HG02571 (cell line): ENCODE data around the gene NAA40.
"Not testable (repeated sequence)": the region's sequence is repeated elsewhere in the genome, so short reads cannot be mapped to it uniquely, and the experiment has no call there.

ENCODE experiments used
- ATAC-seq: cut with Tn5 transposase; IDR thresholded peaks from one replicate; pipeline ENCODE4 v1.9.1; 2021; ENCODE audit warnings: mild to moderate bottlenecking, moderate library complexity; ENCODE audit not compliant: unreplicated experiment

The NAA40 gene

DNA sequence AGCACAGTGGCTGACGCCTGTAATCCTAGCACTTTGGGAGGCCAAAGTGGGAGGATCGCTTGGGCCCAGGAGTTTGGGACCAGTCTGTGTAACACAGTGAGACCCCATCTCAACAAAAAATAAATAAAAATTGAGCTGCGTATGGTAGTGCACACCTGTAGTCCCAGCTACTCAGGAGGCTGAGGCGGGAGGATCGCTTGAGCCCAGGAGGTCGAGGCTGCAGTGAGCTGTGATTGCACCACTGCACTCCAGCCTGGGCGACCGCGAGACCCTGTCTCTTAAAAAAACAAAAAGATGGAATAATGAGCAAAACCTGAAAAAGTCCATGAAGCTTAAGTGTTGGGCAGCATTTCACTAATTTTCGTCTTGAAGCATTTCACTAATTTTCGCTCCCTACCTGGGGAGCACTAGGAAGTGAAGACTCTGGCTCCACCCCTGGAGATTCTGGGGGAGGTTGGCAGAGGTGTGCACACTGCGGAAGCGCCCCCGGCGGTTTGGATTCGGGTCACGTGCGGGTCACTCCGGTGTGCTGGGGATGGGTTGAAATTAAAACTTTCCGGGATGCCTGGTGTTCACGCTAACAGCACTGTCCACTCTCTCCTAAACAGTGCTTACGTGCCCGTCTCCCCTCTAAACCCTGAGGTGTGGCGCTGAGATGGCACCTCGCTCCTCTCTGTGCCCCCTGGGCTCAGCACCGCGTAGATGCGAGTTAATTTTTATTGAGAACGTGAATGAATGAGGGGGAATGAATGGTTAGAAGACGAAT, 906 bp upstream of the NAA40 start:
- no peak for ATAC-seq

GRCh38 chr11:63939397-63939891, 642 bp downstream of the NAA40 start:
- no peak for ATAC-seq

DNA sequence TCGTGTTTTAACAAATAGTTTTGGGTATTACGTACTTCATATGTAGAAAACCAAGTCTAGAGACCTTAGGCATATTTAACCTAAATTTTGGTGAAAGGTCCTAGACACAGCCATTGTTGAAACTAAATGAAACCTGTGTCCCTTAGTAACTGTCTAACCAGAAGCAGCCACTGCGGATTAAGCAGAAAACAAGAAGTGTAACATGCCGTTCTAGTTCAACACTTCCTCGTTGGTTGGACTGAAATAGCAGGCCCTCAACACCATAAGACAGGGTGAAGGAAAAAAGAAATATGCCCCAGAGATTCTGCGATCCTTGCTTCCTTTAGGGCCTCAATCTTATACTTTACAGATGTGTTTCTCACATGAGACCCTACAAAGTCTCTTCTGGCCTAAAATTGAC, 2.0 kb downstream of the NAA40 start:
- no peak for ATAC-seq

DNA sequence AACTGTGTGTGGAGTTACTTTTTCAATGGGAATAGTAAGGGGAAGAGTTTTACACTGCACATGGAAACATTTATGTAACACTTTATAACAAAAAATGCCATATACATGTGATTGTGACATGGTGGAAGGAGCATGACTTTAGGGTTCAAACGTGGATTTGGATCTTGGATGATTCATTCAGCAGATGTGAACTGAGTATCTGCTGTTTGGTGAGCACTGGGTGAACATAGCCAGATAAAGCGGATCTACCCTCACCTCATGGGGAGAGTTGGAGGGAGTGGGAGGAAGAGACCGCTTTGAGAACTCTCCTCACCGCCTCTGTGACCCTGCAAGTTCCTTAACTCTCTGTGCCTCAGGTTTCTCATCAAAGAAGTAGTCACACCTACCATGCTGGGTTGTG, 3.1 kb downstream of the NAA40 start:
- ATAC-seq = no peak

- no peak for ATAC-seq
Measured at GRCh38 chr11:63942803-63943202, 4.0 kb downstream of the NAA40 start.

- no peak for ATAC-seq
Measured at GRCh38 chr11:63944987-63945386, 6.2 kb downstream of the NAA40 start.

GRCh38 chr11:63945477-63946163, 6.8 kb downstream of the NAA40 start:
- no peak for ATAC-seq

DNA sequence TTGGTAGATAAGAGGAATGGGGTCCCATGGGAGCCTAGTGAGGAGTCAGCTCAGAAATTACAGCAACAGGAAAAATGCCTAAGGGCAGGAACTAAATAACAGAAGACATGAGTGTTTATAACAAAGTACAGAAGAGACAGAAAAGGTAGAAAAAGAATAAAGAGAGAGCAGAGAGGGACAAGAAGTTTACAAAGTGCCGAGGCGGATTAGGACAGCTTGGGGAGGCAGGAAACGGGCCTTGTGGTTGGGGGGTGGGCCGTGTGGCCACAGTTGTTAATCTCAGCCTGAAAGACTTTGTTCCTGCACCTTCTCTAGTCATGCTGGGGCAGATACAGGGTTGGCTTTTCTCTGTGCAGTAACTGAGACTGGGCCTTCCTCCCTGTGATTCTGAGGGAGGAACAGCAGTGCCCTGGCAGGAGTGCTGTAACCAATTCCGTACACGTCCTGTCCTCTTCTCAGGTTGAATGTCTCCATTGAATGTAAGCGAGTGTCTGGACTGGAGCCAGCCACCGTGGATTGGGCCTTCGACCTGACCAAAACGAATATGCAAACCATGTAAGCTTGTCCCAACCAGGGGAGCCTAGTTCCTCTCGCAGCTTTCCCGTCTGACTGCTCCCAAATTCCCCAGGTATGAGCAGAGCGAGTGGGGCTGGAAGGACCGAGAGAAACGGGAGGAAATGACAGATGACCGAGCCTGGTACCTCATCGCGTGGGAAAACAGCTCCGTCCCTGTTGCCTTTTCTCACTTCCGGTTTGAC, 13.2 kb downstream of the NAA40 start:
- no peak for ATAC-seq

DNA sequence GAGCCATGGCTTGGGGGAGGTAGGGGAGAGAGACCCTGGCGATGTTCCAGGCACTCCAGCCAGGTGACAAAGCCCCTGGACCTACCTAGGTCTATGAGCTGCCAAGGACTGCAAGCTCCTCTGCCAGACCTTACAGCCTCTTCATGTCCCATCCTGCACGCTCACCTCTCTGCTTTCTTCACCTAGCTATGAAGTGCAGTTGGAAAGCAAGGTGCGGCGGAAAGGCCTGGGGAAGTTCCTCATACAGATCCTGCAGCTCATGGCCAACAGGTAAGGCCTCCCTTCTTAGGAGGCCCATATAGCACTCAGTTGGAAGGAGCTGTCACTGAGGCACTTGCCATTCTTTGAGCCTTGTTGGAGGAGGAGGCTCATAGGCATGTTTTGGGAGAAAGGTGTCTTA, 13.8 kb downstream of the NAA40 start:
- no peak for ATAC-seq

GRCh38 chr11:63958008-63958407, 19.2 kb downstream of the NAA40 start:
- no peak for ATAC-seq

DNA sequence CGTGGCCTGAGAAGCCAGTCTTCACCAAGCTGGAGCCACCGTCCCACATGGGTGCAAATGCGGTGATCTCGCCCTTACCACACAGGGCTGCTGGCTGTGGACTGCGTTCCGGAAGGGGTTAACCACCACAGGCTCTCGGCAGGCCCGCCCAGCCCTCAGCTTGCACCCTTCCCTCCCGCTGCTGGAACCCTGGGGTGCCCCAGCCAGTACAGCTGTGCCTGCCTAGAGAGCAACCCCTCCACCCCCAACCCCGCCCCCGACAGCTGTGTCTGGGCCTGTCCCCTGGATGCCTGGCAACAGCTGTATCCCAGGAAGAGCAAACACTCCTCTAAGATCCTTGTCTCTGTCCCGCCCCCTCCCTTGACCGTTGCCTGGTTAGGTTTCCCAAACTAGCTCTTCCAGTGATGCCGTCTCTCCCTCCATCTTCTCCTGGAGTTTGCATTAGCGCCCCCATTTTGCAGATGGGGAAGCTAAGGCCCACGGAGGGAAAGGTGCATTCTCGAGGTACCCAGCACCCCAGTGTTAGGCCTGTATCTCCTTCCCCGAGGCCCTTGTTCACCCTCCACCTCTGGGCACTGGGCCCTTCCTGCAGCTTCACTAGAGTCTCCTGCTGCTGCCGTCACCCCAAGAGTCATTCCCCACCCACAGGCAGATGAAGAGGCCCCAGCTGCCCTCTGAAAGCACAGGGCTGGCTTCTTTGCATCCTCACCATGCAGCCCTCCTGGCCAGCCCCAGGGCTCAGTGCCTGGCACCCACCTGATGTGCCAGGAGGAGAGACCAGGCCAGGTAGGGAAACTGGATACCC, 23.0 kb downstream of the NAA40 start:
- ATAC-seq = no peak

DNA sequence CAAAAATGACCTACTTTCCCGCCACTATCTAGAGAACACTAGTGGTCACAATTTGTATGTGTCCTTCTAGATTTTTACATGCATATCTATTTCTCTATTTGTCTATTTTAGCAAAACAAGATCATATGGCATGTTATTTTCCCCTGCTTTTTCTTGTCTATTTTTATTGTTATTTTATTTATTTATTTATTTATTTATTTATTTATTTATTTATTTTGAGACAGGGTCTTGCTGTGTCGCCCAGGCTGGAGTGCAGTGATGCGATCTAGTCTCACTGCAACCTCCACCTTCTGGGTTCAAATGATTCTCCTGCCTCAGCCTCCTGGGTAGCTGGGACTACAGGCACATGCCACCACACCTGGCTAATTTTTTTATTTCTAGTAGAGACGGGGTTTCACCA, 25.1 kb downstream of the NAA40 start:
- not testable (repeated sequence) for ATAC-seq

DNA sequence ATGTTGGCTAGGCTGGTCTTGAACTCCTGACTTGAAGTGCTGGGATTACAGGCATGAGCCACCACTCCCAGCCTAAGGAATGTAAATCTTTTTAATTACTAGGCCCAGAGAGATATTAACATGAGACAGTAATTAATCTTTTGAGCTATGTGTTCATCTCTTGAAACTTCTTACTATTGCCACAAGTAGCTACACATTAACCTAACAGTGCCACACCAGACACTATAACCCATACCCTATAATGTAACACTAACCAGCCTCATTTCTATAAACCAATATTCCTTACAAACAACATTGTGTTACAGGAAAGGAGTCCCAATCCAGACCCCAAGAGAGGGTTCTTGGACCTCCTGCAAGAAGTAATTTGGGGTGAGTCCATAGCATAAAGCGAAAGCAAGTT, 27.6 kb downstream of the NAA40 start:
- no peak for ATAC-seq

DNA sequence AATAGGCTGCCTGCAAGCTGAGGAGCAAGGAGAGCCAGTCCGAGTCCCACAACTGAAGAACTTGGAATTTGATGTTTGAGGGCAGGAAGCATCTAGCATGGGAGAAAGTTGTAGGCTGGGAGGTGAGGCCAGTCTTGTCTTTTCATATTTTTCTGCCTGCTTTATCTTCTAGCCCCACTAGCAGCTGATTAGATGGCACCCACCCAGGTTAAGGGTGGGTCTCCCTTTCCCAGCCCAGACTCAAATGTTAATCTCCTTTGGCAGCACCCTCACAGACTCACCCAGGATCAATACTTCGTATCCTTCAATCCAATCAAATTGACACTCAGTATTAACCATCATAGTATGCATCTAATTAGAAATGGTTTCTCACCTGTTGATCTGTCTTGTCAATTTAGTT, 30.7 kb downstream of the NAA40 start:
- no peak for ATAC-seq

- ATAC-seq = no peak
Measured at GRCh38 chr11:63970902-63971301, 32.1 kb downstream of the NAA40 start.

GRCh38 chr11:63973912-63974258, 35.1 kb downstream of the NAA40 start:
- ATAC-seq = not testable (repeated sequence)

GRCh38 chr11:63974259-63975143, 35.7 kb downstream of the NAA40 start, which contains the start of gene COX8A:
Gene COX8A (plus strand): TSS chr11:63974620. CDS start chr11:63974681, 61 bp downstream.
- ATAC-seq = peak; percentile 95

DNA sequence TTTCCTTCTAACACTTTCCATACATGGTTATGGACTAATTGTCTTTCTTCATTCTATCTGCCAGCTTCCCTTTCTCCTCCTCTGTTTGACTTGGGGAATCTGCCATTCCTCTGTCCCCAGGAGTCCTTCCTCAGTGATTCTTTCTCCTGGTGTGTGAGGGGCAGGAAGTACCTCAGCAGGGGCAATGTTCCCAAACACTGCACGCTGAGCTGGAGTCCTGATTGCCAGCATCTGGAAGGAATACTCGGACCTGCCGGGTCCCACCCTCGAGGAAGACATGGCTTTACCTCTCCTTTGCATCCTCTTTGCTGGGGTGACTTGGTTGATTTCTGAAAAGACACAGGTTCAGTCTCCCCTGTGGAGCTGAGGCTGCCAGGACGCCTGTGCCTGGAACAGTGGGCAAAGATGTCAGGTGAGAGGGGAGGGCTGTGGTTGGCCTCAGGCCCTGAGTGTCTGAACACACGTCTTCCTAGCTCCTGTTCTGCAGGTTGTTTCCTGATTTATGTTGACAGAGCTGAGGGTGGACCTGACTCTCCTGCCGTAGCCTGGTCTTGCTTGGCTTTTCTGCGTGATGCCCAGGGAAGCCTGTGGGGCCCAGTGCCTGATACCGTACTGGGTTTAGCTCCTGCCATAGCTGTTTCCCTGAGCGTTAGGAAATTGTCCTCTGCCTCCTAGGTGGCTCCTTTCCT, 39.9 kb downstream of the NAA40 start:
- no peak for ATAC-seq

GRCh38 chr11:63979426-63979825, 40.6 kb downstream of the NAA40 start:
- ATAC-seq = no peak
